Neuronal stem cell (in vitro differentiated cells): Measurements from ENCODE around the gene DHRS7.

Experiments used
- DNase-seq: peaks from one replicate; pipeline ENCODE4 v3.0.0-alpha.2; 2013; ENCODE audit warnings: low spot score
- H2AFZ ChIP-seq: one replicate; pipeline ENCODE4 v1.6.1; 2013; ENCODE audit warnings: mild to moderate bottlenecking, low read length, inconsistent platforms
- H2AK5ac ChIP-seq: 2 replicates; pipeline ENCODE4 v1.6.1; 2013; ENCODE audit warnings: low read depth, mild to moderate bottlenecking, inconsistent platforms, low read length, moderate library complexity, mixed read lengths
- H2BK120ac ChIP-seq: 2 replicates; pipeline ENCODE4 v1.6.1; 2013; ENCODE audit warnings: low read depth, mild to moderate bottlenecking, inconsistent platforms, low read length, moderate library complexity, mixed read lengths
- H2BK12ac ChIP-seq: one replicate; pipeline ENCODE4 v1.6.1; 2013; ENCODE audit warnings: low read length, inconsistent platforms
- H2BK15ac ChIP-seq: 2 replicates; pipeline ENCODE4 v1.6.1; 2013; ENCODE audit warnings: mild to moderate bottlenecking, low read length, inconsistent platforms, mixed read lengths
- H2BK5ac ChIP-seq: one replicate; pipeline ENCODE4 v1.6.1; 2013; ENCODE audit warnings: inconsistent platforms, mild to moderate bottlenecking, low read length, moderate library complexity
- H3K14ac ChIP-seq: one replicate; pipeline ENCODE4 v1.6.1; 2013; ENCODE audit warnings: low read length, inconsistent platforms
- H3K18ac ChIP-seq: 2 replicates; pipeline ENCODE4 v1.6.1; 2013; ENCODE audit warnings: low read length, inconsistent platforms
- H3K23ac ChIP-seq: 2 replicates; pipeline ENCODE4 v1.6.1; 2013; ENCODE audit warnings: low read depth, mild to moderate bottlenecking, mixed read lengths, low read length, inconsistent platforms; ENCODE audit not compliant: poor library complexity
- H3K27ac ChIP-seq: replicated peaks from 3 replicates; pipeline ENCODE4 v1.5.1; 2013; ENCODE audit warnings: low read length, inconsistent platforms
- H3K27me3 ChIP-seq, 3 experiments: 2 replicates each; pipeline ENCODE4 v1.6.1; 2013; ENCODE audit warnings: low read length in 3 of 3, mild to moderate bottlenecking in 2 of 3, inconsistent platforms in 1 of 3, low read depth in 1 of 3, mixed read lengths in 1 of 3, moderate library complexity in 1 of 3; ENCODE audit not compliant: control insufficient read depth in 3 of 3, insufficient read depth in 3 of 3
- H3K36me3 ChIP-seq, 2 donors: replicated peaks in 1 of 2; 2 replicates each; pipeline ENCODE4 v1.6.1; 2013; ENCODE audit warnings: low read length in 2 of 2; ENCODE audit not compliant: control insufficient read depth in 2 of 2, insufficient read depth in 2 of 2
- H3K4ac ChIP-seq: 2 replicates; pipeline ENCODE4 v1.6.1; 2013; ENCODE audit warnings: inconsistent platforms, mild to moderate bottlenecking, low read length, moderate library complexity
- H3K4me1 ChIP-seq, 2 donors: 1 replicate in 1 of 2; 2 replicates in 1 of 2; pipeline ENCODE4 v1.6.1; 2013; ENCODE audit warnings: low read length in 2 of 2, low read depth in 1 of 2; ENCODE audit not compliant: control insufficient read depth in 2 of 2, insufficient read depth in 1 of 2
- H3K4me2 ChIP-seq: one replicate; pipeline ENCODE4 v1.6.1; 2013; ENCODE audit warnings: mild to moderate bottlenecking, low read length, inconsistent platforms; ENCODE audit not compliant: insufficient read depth, poor library complexity, severe bottlenecking
- H3K4me3 ChIP-seq, 2 donors: 2 replicates each; pipeline ENCODE4 v1.5.1; 2013; ENCODE audit warnings: low read length in 2 of 2, mild to moderate bottlenecking in 2 of 2, inconsistent platforms in 1 of 2, moderate library complexity in 1 of 2
- H3K79me1 ChIP-seq: one replicate; pipeline ENCODE4 v1.6.1; 2013; ENCODE audit warnings: low read depth, mild to moderate bottlenecking, inconsistent platforms, low read length, moderate library complexity
- H3K9ac ChIP-seq: one replicate; pipeline ENCODE4 v1.6.1; 2013; ENCODE audit warnings: mild to moderate bottlenecking, low read depth, low read length, inconsistent platforms; ENCODE audit not compliant: poor library complexity
- H3K9me3 ChIP-seq, 2 donors: replicated peaks in 1 of 2; 2 replicates each; pipeline versions ENCODE3 to v1.6.1; 2013; ENCODE audit warnings: low read length in 2 of 2, mild to moderate bottlenecking in 2 of 2, inconsistent platforms in 1 of 2, low read depth in 1 of 2, mixed read lengths in 1 of 2, moderate library complexity in 1 of 2; ENCODE audit not compliant: control insufficient read depth in 2 of 2, insufficient read depth in 1 of 2
- H4K8ac ChIP-seq: one replicate; pipeline ENCODE4 v1.6.1; 2013; ENCODE audit warnings: low read depth, mild to moderate bottlenecking, inconsistent platforms, low read length, moderate library complexity
- H4K91ac ChIP-seq: one replicate; pipeline ENCODE4 v1.6.1; 2013; ENCODE audit warnings: low read length, low read depth, mild to moderate bottlenecking, inconsistent platforms; ENCODE audit not compliant: poor library complexity
- WGBS, 2 donors: extraction: QIAGEN DNeasy Blood & Tissue Kit; methylation state at CpG; one replicate each; pipeline ENCODE4 v1.1.7; 2013; ENCODE audit warnings: missing lambda C conversion rate in 2 of 2, mixed read lengths in 1 of 2; ENCODE audit not compliant: insufficient read length in 2 of 2, insufficient replicate concordance in 1 of 2; ENCODE audit errors: extremely low coverage in 2 of 2; 5-methylcytosine and 5-hydroxymethylcytosine counted together

DHRS7 gene

GRCh38 chr14:60212503-60213371 lies 47.5 kb upstream of the DHRS7 start:
- Histone ChIP-seq H2BK5ac (no peak overlapping the region), H3K36me3 (no peaks in the 10 kb centered on the region), H2BK12ac (no peak overlapping the region), H3K4me1 (peaks cover 0 to 5% of the 10 kb centered on the region in 2 donors), H3K27me3 (peaks cover 0 to 13% (median 0%) of the 10 kb centered on the region in 3 experiments), H3K9ac (no peak overlapping the region), H2BK15ac (no peak overlapping the region), H2BK120ac (no peak overlapping the region), H3K14ac (no peak overlapping the region), H2AFZ (no peak overlapping the region), H3K4me3 (no peak overlapping the region), H4K91ac (no peak overlapping the region), H3K79me1 (no peaks in the 10 kb centered on the region), H3K4ac (no peak overlapping the region), H3K23ac (no peak overlapping the region), H2AK5ac (no peak overlapping the region), H3K9me3 (no peaks in the 10 kb centered on the region), H3K18ac (no peak overlapping the region), H4K8ac (no peak overlapping the region), H3K27ac (no peak overlapping the region), H3K4me2 (no peak overlapping the region)
- no peak for DNase-seq
- WGBS, 2 donors: no CpG with 5 or more reads among the region's 5 CpGs

DNA sequence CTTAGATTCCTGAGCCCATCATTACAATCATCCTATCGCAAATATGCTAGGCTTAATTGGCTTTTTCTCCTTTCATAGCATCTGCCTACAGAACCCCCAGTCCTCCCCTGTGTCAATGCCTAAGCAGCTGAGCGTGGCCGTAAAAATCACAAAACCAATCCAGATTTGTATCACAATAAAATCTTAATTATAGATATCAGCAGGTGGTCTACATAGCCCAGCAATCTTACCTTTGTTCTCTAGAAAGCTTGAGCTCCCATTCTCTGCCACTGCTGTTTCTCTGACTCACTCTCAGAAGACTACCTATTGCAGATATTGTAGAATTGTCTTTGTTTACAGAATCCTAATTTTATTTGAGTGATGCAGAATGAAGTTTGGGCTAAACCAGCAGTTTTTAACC lies 46.0 kb upstream of the DHRS7 start:
- DNase-seq: no peak
- Histone ChIP-seq H2BK12ac (no peak overlapping the region), H2BK15ac (no peak overlapping the region), H4K8ac (no peak overlapping the region), H2AK5ac (no peak overlapping the region), H3K4me2 (no peak overlapping the region), H2BK120ac (no peak overlapping the region), H3K23ac (no peak overlapping the region), H3K4ac (no peak overlapping the region), H3K4me1 (peaks cover 0 to 5% of the 10 kb centered on the region in 2 donors), H3K4me3 (no peak overlapping the region), H3K9me3 (no peaks in the 10 kb centered on the region), H3K14ac (no peak overlapping the region), H3K18ac (no peak overlapping the region), H3K27me3 (peaks cover 0 to 15% (median 0%) of the 10 kb centered on the region in 3 experiments), H3K9ac (no peak overlapping the region), H2AFZ (no peak overlapping the region), H3K27ac (no peak overlapping the region), H2BK5ac (no peak overlapping the region), H4K91ac (no peak overlapping the region), H3K79me1 (no peaks in the 10 kb centered on the region), H3K36me3 (no peaks in the 10 kb centered on the region)
- WGBS, 2 donors: no CpG with 5 or more reads among the region's 3 CpGs

DNA sequence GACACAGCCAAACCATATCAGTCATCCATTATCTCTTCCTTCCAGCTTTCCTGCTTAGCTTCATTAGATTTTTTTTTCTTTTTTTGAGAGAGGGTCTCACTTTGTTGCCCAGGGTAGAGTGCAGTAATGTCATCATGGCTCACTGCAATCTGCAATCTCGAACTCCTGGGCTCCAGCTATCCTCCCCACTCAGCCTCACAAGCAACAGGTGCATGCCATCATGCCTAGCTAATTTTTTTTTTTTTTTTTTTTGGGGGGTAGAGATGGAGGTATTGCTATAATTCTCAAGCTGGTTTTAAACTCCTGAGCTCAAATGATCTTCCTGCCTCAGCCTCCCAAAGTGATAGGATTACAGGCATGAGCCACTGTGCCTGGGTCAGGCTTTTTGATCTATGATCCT lies 45.5 kb upstream of the DHRS7 start:
- no peak overlapping the region for H2BK5ac ChIP-seq
- H3K9ac ChIP-seq: no peak overlapping the region
- no peak overlapping the region for H2BK12ac ChIP-seq
- H4K8ac ChIP-seq: no peak overlapping the region
- no peak overlapping the region for H2BK120ac ChIP-seq
- no peak overlapping the region for H2BK15ac ChIP-seq
- H3K4me3 ChIP-seq: no peak overlapping the region
- DNase-seq: no peak
- no peak overlapping the region for H3K14ac ChIP-seq
- no peak overlapping the region for H2AK5ac ChIP-seq
- H3K27ac ChIP-seq: no peak overlapping the region
- H2AFZ ChIP-seq: no peak overlapping the region
- H3K36me3 ChIP-seq: no peaks in the 10 kb centered on the region
- H3K4me1 ChIP-seq: peaks cover 0 to 5% of the 10 kb centered on the region in 2 donors
- no peak overlapping the region for H3K4ac ChIP-seq
- H3K27me3 ChIP-seq: peaks cover 0 to 15% (median 0%) of the 10 kb centered on the region in 3 experiments
- H3K23ac ChIP-seq: no peak overlapping the region
- H4K91ac ChIP-seq: no peak overlapping the region
- H3K79me1 ChIP-seq: no peaks in the 10 kb centered on the region
- H3K4me2 ChIP-seq: no peak overlapping the region
- H3K18ac ChIP-seq: no peak overlapping the region
- no CpG with 5 or more reads among the region's 1 CpG for WGBS, 2 donors
- no peaks in the 10 kb centered on the region for H3K9me3 ChIP-seq

DNA sequence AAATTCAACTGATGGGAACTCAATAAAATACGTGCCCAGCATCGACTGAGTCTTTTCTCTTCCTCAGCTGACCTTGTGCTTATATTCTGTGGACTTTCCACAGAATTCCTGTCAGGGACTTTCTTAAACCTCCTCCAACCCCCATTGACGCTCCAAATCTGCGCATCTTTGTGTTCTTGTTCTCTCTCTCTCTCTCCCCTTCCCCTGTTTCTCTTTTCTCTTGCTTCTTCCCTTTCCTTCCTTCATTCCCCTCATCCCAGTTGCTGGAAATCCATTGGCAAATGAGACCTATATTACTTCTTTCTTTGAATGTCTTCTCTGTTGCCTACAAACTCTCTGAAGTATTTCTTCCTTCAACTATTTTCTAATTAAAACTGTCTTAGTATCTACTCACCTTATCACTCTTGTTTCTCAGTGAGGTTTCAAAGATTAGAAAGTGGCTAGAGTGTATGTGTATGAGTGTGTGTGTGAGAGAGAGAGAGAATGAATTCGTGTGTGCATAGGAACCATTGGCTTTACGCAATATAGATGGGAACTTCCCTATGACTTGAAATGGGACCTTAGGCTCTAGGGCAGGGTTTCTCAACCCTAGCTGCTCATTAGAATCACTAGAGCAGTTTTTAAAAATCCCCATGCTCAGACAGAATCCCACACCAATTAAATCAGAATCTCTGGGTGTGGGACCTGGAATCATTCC lies 41.8 kb upstream of the DHRS7 start:
- no peaks in the 10 kb centered on the region for H3K36me3 ChIP-seq
- no peak overlapping the region for H3K4me3 ChIP-seq
- no peak overlapping the region for H3K23ac ChIP-seq
- H4K8ac ChIP-seq: no peak overlapping the region
- H2BK5ac ChIP-seq: no peak overlapping the region
- H3K27ac ChIP-seq: no peak overlapping the region
- no peak overlapping the region for H2AFZ ChIP-seq
- H3K4me1 ChIP-seq: peaks cover 5 to 8% of the 10 kb centered on the region in 2 donors
- H2BK12ac ChIP-seq: no peak overlapping the region
- no peak for DNase-seq
- H3K18ac ChIP-seq: no peak overlapping the region
- H4K91ac ChIP-seq: no peak overlapping the region
- H2BK15ac ChIP-seq: no peak overlapping the region
- H3K9me3 ChIP-seq: no peaks in the 10 kb centered on the region
- H3K27me3 ChIP-seq: peaks cover 0 to 11% (median 0%) of the 10 kb centered on the region in 3 experiments
- no peaks in the 10 kb centered on the region for H3K79me1 ChIP-seq
- H3K4me2 ChIP-seq: no peak overlapping the region
- no peak overlapping the region for H3K4ac ChIP-seq
- H2BK120ac ChIP-seq: no peak overlapping the region
- H3K14ac ChIP-seq: no peak overlapping the region
- no peak overlapping the region for H3K9ac ChIP-seq
- H2AK5ac ChIP-seq: no peak overlapping the region
- no CpG with 5 or more reads among the region's 6 CpGs for WGBS, 2 donors
